Progenitor cell of endocrine pancreas (in vitro differentiated cells): ENCODE results near the gene ZNF385B. TPM values are rescaled to one million over a fixed set of nuclear protein-coding genes. Genes with fewer than 3 reads are reported as not detected.

Experiments used
- DNase-seq: peaks from one replicate; pipeline ENCODE4 v3.0.0; 2021; ENCODE audit warnings: low spot score; ENCODE audit not compliant: unreplicated experiment
- H3K27ac Mint-ChIP-seq: 2 replicates; pipeline ENCODE4 v1.8.0; 2021; ENCODE audit warnings: mild to moderate bottlenecking, moderate library complexity, mixed read lengths
- H3K27me3 Mint-ChIP-seq: 2 replicates; pipeline ENCODE4 v1.8.0; 2021; ENCODE audit warnings: mixed read lengths
- H3K36me3 Mint-ChIP-seq: 2 replicates; pipeline ENCODE4 v1.8.0; 2022; ENCODE audit warnings: mixed read lengths; ENCODE audit not compliant: insufficient read depth
- H3K4me1 Mint-ChIP-seq: 2 replicates; pipeline ENCODE4 v1.8.0; 2021; ENCODE audit warnings: low read depth, mixed read lengths
- H3K4me3 Mint-ChIP-seq: 2 replicates; pipeline ENCODE4 v1.8.0; 2021; ENCODE audit warnings: low read depth, mild to moderate bottlenecking, moderate library complexity, mixed read lengths
- H3K9me3 Mint-ChIP-seq: 2 replicates; pipeline ENCODE4 v1.8.0; 2021; ENCODE audit warnings: low read depth, mixed read lengths
- total RNA-seq: library from RNA; stranded (reverse); gene quantifications from 2 replicates; pipeline ENCODE4 v1.2.1, GENCODE V29; 2021
- TF ChIP-seq, protein P1 (sequence below): fragments of 200-600 bp; sonication (generic); IDR thresholded peaks from one replicate; pipeline ENCODE4 v1.5.0; 2021; ENCODE audit warnings: antibody characterized with exemption, mild to moderate bottlenecking; ENCODE audit not compliant: unreplicated experiment

Gene ZNF385B
- total RNA-seq, 1 donor from 2014 or later = 4.9 TPM

DNA sequence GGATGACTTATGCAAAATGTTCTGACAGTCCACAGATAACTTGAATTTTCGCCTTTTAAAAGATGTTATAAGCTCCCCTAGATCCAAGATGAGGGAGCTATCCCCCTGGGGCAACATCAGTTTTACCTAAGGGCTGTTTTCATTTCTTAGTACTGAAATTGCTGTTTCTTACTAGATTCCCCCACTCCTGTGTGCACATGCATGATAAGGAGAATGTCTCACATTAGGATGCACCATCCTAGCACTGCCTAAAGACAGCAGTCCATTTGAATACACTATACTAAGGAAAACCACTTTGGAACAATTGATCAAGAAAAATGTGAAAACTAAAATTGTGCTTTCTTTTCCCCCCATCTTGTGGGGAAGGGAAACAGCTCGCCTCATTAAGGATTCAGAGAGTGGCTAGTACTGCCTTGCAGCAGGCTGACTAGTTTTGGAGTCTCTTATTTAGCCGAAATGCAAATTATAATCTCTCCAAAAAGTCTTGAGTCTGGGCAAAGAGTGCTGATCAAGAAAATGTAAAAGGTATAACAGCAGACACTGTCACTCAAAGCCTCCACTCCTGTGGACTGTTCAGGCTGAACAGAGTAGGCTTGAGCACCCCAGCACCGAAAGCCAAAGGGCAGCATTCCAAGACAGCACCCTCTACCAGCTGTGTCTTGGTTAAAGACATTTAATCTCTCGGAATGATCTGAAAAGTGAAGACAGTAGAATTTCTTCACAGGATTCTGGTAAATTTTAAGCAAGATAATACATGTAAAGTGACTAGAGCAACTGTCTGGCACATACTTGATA lies 65.0 kb downstream of the ZNF385B start:
- no peaks in the 10 kb centered on the region for H3K9me3 Mint-ChIP-seq
- no peak overlapping the region for H3K27ac Mint-ChIP-seq
- H3K36me3 Mint-ChIP-seq = no peaks in the 10 kb centered on the region
- no peak for DNase-seq
- H3K4me1 Mint-ChIP-seq = no peaks in the 10 kb centered on the region
- no peaks in the 10 kb centered on the region for H3K27me3 Mint-ChIP-seq
- H3K4me3 Mint-ChIP-seq = no peak overlapping the region
- TF ChIP-seq, protein P1, sequence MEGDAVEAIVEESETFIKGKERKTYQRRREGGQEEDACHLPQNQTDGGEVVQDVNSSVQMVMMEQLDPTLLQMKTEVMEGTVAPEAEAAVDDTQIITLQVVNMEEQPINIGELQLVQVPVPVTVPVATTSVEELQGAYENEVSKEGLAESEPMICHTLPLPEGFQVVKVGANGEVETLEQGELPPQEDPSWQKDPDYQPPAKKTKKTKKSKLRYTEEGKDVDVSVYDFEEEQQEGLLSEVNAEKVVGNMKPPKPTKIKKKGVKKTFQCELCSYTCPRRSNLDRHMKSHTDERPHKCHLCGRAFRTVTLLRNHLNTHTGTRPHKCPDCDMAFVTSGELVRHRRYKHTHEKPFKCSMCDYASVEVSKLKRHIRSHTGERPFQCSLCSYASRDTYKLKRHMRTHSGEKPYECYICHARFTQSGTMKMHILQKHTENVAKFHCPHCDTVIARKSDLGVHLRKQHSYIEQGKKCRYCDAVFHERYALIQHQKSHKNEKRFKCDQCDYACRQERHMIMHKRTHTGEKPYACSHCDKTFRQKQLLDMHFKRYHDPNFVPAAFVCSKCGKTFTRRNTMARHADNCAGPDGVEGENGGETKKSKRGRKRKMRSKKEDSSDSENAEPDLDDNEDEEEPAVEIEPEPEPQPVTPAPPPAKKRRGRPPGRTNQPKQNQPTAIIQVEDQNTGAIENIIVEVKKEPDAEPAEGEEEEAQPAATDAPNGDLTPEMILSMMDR = no peak

DNA sequence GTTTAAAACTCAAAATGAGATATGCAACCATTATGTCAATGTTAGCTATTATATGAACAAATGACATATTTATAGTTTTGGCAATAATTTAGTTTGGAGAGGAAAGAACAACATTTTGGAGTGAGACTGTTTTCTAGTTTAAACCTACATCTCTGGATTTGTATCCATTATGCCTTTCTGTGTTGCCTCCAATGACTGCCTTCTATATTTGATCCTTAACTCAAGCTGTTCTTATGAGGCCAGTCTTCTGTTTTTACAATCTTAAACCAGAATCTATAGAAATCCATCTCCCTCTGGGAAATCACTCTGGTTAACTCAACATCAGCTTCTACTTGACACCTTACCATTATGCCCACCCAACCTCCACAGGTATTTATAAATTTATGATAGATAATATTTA lies 67.5 kb downstream of the ZNF385B start:
- Mint-ChIP-seq H3K4me3 (no peak overlapping the region), H3K4me1 (peaks cover 4% of the 10 kb centered on the region), H3K27ac (no peak overlapping the region), H3K27me3 (no peaks in the 10 kb centered on the region), H3K36me3 (no peaks in the 10 kb centered on the region), H3K9me3 (no peaks in the 10 kb centered on the region)
- no peak for DNase-seq
- TF ChIP-seq, protein P1 = no peak

DNA sequence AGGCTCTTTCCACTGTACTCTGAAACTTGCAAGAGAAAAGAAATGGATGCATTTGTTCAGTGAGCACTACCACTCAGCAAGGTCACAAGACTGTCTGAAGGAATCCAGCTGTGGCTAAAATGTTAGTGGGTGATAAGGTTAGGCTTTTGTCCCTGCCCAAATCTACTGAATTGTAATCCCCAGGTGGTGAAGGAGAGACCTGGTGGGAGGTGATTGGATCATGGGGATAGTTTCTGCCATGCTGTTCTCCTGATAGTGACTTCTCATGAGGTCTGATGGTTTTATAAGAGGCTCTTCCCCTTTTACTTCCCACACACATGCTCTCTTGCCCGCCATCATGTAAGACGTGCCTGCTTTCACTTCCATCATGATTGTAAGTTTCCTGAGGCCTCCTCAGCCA lies 68.2 kb downstream of the ZNF385B start:
- TF ChIP-seq, protein P1 = no peak
- peaks cover 9% of the 10 kb centered on the region for H3K4me1 Mint-ChIP-seq

DNA sequence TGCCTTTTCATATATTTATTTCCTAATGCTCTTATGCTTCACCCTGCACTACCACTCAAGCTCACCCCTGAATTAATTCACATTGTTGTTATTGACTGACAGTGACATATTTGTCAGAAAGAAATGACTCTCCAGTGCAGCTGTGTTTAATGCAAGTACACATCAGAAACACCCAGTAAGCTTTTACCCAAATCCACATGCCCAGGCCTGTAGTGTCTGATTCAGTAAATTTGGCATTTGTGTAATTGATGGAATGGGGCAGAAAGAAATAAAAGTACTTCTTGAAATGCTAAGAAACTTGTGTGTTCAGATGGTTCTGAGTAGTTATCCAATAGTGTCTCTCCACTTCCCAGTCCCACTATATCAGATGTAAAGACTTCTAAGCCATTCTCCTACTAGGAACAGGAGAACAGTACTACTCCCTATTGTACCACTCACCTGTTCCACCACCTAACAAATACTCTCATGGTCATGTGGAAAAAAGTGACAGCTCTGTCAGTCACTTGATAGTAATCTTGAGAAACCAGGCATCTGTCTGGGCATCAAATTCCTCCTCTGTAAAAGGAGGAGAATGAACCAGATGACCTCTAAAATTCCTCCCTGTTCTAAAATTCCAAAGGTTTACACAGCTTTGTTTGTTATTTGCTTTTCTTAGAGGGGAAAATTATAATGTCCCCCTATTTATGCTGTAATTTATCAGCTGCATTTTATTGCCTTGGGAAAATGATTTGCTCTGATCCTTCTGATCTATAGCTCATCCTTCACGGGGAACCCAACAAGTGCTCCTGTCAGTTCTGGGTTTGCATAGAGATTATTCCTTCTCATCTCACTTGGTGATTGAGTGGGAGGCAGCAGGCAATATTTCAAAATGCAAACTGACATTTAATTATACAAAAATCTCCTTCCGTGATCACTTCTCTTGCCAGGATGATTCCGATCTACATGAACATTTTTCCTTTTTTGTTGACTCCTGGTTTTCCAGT lies 70.9 kb downstream of the ZNF385B start:
- H3K4me1 Mint-ChIP-seq = peaks cover 18% of the 10 kb centered on the region
- no peaks in the 10 kb centered on the region for H3K36me3 Mint-ChIP-seq
- H3K27ac Mint-ChIP-seq = no peak overlapping the region
- no peak for DNase-seq
- TF ChIP-seq, protein P1 = no peak
- no peaks in the 10 kb centered on the region for H3K9me3 Mint-ChIP-seq
- H3K27me3 Mint-ChIP-seq = no peaks in the 10 kb centered on the region
- H3K4me3 Mint-ChIP-seq = no peak overlapping the region

More for the DNA sequence above, 68.2 kb downstream of the ZNF385B start:
- H3K4me3 Mint-ChIP-seq = no peak overlapping the region
- H3K27me3 Mint-ChIP-seq = no peaks in the 10 kb centered on the region
- no peak overlapping the region for H3K27ac Mint-ChIP-seq
- no peaks in the 10 kb centered on the region for H3K36me3 Mint-ChIP-seq
- DNase-seq = no peak
- no peaks in the 10 kb centered on the region for H3K9me3 Mint-ChIP-seq

- Mint-ChIP-seq H3K36me3 (no peaks in the 10 kb centered on the region), H3K27me3 (no peaks in the 10 kb centered on the region), H3K4me3 (no peak overlapping the region), H3K4me1 (peaks cover 18% of the 10 kb centered on the region), H3K27ac (no peak overlapping the region), H3K9me3 (peaks cover 3% of the 10 kb centered on the region)
- DNase-seq = no peak
- TF ChIP-seq, protein P1 = no peak
Measured at GRCh38 chr2:179788104-179788503, 73.3 kb downstream of the ZNF385B start.
